Adrenal gland (tissue), 12 donors: Measurements from ENCODE around the gene AK8. TPM values are rescaled to one million over a fixed set of nuclear protein-coding genes. Genes with fewer than 3 reads are reported as not detected.

Experiments
- DNase-seq, 7 donors: peaks; one replicate each; pipeline ENCODE4 v3.0.0-alpha.2; 2019 to 2020
- H3K27ac ChIP-seq, 5 donors: fragments of 200-600 bp; sonication (generic) in 4 of 5; 1 replicate in 3 of 5; 2 replicates in 2 of 5; pipeline versions ENCODE4 v1.5.1 to v1.8.0; 2016 to 2020; ENCODE audit warnings: mild to moderate bottlenecking in 1 of 5
- H3K27me3 ChIP-seq: fragments of 200-600 bp; 2 replicates; pipeline ENCODE4 v1.8.0; 2021
- H3K36me3 ChIP-seq, 2 donors: fragments of 200-600 bp; replicated peaks in 1 of 2; 1 replicate in 1 of 2; 2 replicates in 1 of 2; pipeline versions ENCODE4 v1.5.1 to v1.8.0; 2018 to 2022
- H3K4me1 ChIP-seq, 2 donors: fragments of 200-600 bp; replicated peaks in 1 of 2; 1 replicate in 1 of 2; 2 replicates in 1 of 2; pipeline versions ENCODE4 v1.5.1 to v1.8.0; 2018 to 2021
- H3K4me3 ChIP-seq, 4 donors: fragments of 200-600 bp; sonication (generic) in 3 of 4; one replicate each; pipeline ENCODE4 v1.5.1; 2016 to 2018
- H3K9me3 ChIP-seq, 3 donors: fragments of 200-600 bp; sonication (generic) in 1 of 3; replicated peaks in 1 of 3; 1 replicate in 2 of 3; 2 replicates in 1 of 3; pipeline versions ENCODE4 v1.5.1 to v1.8.0; 2016 to 2021
- POLR2A ChIP-seq, 2 donors: fragments of 450-650 bp; IDR thresholded peaks; one replicate each; pipeline ENCODE4 v1.6.1; 2017; ENCODE audit warnings: antibody characterized with exemption in 2 of 2, mild to moderate bottlenecking in 2 of 2, moderate library complexity in 1 of 2
- WGBS, 4 donors: extraction: QIAGEN DNeasy Blood & Tissue Kit in 2 of 4; methylation state at CpG; one replicate each; pipeline versions ENCODE4 v1.1.5 to v1.1.7; 2013 to 2017; 5-methylcytosine and 5-hydroxymethylcytosine counted together
- intact Hi-C, 2 donors: fragments of 100-400 bp; cut with DNase I; formaldehyde crosslinking; loops; one replicate each; pipeline versions ENCODE4 v1.14.1 to v1.15.0; 2022 to 2023
- polyA plus RNA-seq, 3 donors: library from polyadenylated mRNA; stranded (reverse); fragments of 200-250 nt in 2 of 3; fragments of 350-450 nt in 1 of 3; fragmentation: Illumina TruSeq in 1 of 3; extraction: RNeasy Lipid Tissue Mini Kit (QIAGEN cat#74804) in 1 of 3; gene quantifications; one replicate each; pipeline ENCODE4 v1.2.3, GENCODE V29; 2013 to 2014
- total RNA-seq, 9 donors: library from RNA; depleted of rRNA in 4 of 9; stranded (reverse); fragments of >200 nt in 4 of 9; fragments of 120-200 nt in 1 of 9; fragmentation: NEBNext Ultra II Directional in 1 of 9; extraction: Animal tissue kit (Norgen Biotek cat#: 25700) in 1 of 9; gene quantifications; one replicate each; pipeline versions ENCODE4 v1.1.0 to v1.2.4, GENCODE V29; 2013 to 2023
- TF ChIP-seq, protein P1 (sequence below), 6 experiments: fragments of 450-650 bp in 4 of 6; fragments of 200-600 bp in 2 of 6; sonication (generic) in 1 of 6; IDR thresholded peaks; 1 replicate in 5 of 6; 2 replicates in 1 of 6; pipeline versions ENCODE4 v1.5.1 to v1.8.0; 2016 to 2021; ENCODE audit warnings: antibody characterized with exemption in 6 of 6, mild to moderate bottlenecking in 2 of 6, moderate library complexity in 1 of 6
- donor health status: healthy with polysubstance abuse.
- donor health status: Bipolar disorder and iron deficiency.
- donor health status: DM: yes; HTN: yes; CAD: no.
- donor health status: DM: no; HTN: no; CAD: no.
- donor health status: DM: no; HTN: no; CAD: no.
- donor health status: DM: yes; HTN: yes; CAD: no.

AK8 gene
- total and polyA plus RNA-seq, 12 donors, result 0.69 to 6.0 (median 1.5) TPM

DNA sequence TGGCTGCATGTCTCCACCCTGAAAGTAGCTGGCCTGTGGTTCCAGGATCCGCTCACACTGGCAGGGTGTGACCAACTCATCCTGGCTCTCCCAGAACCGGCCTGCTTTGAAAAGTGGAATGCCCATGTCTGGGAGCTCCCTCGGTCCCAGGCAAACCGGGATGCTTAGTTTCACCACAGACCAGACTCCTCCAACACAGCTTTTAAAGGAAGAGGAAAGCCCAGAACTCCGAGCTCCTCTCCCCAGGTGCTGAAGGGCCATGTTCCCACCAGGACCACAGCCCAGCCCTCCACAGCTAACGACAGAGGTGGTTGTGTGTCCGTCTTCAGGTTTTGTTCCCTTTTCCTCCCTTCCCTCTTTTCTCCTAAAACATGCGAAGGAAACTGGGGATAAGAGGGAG, 169.8 kb downstream of the AK8 start:
- DNase-seq, result no peak
- Histone ChIP-seq H3K27me3 (no peaks in the 10 kb centered on the region), H3K4me1 (no peaks in the 10 kb centered on the region), H3K9me3 (no peaks in the 10 kb centered on the region), H3K36me3 (no peaks in the 10 kb centered on the region), H3K4me3 (no peak overlapping the region), H3K27ac (no peak overlapping the region)
- WGBS, 4 donors, result 72 to 81% (median 76%) methylated on average over 4 to 8 of the region's 8 CpGs
- intact Hi-C loops, result no loop called here
- no peak for TF ChIP-seq POLR2A (IDR thresholded peaks at IDR 0.05)
- TF ChIP-seq, protein P1, sequence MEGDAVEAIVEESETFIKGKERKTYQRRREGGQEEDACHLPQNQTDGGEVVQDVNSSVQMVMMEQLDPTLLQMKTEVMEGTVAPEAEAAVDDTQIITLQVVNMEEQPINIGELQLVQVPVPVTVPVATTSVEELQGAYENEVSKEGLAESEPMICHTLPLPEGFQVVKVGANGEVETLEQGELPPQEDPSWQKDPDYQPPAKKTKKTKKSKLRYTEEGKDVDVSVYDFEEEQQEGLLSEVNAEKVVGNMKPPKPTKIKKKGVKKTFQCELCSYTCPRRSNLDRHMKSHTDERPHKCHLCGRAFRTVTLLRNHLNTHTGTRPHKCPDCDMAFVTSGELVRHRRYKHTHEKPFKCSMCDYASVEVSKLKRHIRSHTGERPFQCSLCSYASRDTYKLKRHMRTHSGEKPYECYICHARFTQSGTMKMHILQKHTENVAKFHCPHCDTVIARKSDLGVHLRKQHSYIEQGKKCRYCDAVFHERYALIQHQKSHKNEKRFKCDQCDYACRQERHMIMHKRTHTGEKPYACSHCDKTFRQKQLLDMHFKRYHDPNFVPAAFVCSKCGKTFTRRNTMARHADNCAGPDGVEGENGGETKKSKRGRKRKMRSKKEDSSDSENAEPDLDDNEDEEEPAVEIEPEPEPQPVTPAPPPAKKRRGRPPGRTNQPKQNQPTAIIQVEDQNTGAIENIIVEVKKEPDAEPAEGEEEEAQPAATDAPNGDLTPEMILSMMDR (IDR thresholded peaks at IDR 0.05), result no peak

GRCh38 chr9:132703336-132703735, 174.7 kb downstream of the AK8 start:
- H3K27ac ChIP-seq, result no peak overlapping the region
- H3K27me3 ChIP-seq, result no peaks in the 10 kb centered on the region
- TF ChIP-seq, protein P1 (IDR thresholded peaks at IDR 0.05), result no peak
- TF ChIP-seq POLR2A (IDR thresholded peaks at IDR 0.05), result no peak
- 33 to 50% (median 43%) methylated on average over 2 of the region's 2 CpGs for WGBS, 4 donors
- H3K9me3 ChIP-seq, result no peaks in the 10 kb centered on the region
- H3K4me3 ChIP-seq, result no peak overlapping the region
- no peaks in the 10 kb centered on the region for H3K36me3 ChIP-seq
- intact Hi-C loops, result no loop called here
- no peak for DNase-seq
- H3K4me1 ChIP-seq, result no peaks in the 10 kb centered on the region

- no peak overlapping the region for H3K27ac ChIP-seq
- H3K9me3 ChIP-seq, result peaks cover 0 to 4% (median 0%) of the 10 kb centered on the region in 3 donors
- no peak overlapping the region for H3K4me3 ChIP-seq
- 1 to 42% (median 22%) methylated on average over 1 of the region's 1 CpG for WGBS, 4 donors
- TF ChIP-seq, protein P1 (IDR thresholded peaks at IDR 0.05), result no peak
- no peak for TF ChIP-seq POLR2A (IDR thresholded peaks at IDR 0.05)
- no peaks in the 10 kb centered on the region for H3K36me3 ChIP-seq
- H3K4me1 ChIP-seq, result no peaks in the 10 kb centered on the region
- H3K27me3 ChIP-seq, result no peaks in the 10 kb centered on the region
- intact Hi-C loops, result no loop called here
- DNase-seq, result no peak
Measured at GRCh38 chr9:132702254-132702653, 175.8 kb downstream of the AK8 start.

GRCh38 chr9:132699956-132700355, 178.1 kb downstream of the AK8 start:
- 33 to 49% (median 40%) methylated on average over 1 of the region's 1 CpG for WGBS, 4 donors
- DNase-seq, result no peak
- Histone ChIP-seq H3K9me3 (peaks cover 0 to 4% (median 0%) of the 10 kb centered on the region in 3 donors), H3K36me3 (no peaks in the 10 kb centered on the region), H3K4me3 (no peak overlapping the region), H3K27me3 (no peaks in the 10 kb centered on the region), H3K27ac (no peak overlapping the region), H3K4me1 (no peaks in the 10 kb centered on the region)
- intact Hi-C loops, result no loop called here
- TF ChIP-seq POLR2A (IDR thresholded peaks at IDR 0.05), result no peak
- TF ChIP-seq, protein P1 (IDR thresholded peaks at IDR 0.05), result no peak
